HEK293 (cell line): ENCODE results near the gene MSH6.

ENCODE experiments used
- CTCF ChIP-seq: fragments of 450-650 bp; formaldehyde crosslinking; IDR thresholded peaks from 2 replicates; pipeline ENCODE4 v1.5.1; 2016; ENCODE audit warnings: missing biosample characterization, missing genetic modification characterization
- OSR2 ChIP-seq: fragments of 450-650 bp; formaldehyde crosslinking; IDR thresholded peaks from 2 replicates; pipeline ENCODE4 v1.5.1; 2016; ENCODE audit warnings: missing biosample characterization, missing genetic modification characterization
- OVOL3 ChIP-seq: fragments of 450-650 bp; formaldehyde crosslinking; IDR thresholded peaks from 2 replicates; pipeline ENCODE4 v1.5.1; 2016; ENCODE audit warnings: missing biosample characterization, missing genetic modification characterization
- REST ChIP-seq: fragments of 450-650 bp; formaldehyde crosslinking; IDR thresholded peaks from 2 replicates; pipeline ENCODE4 v1.5.1; 2016; ENCODE audit warnings: missing biosample characterization, missing genetic modification characterization
- TSHZ1 ChIP-seq: fragments of 450-650 bp; formaldehyde crosslinking; IDR thresholded peaks from 2 replicates; pipeline ENCODE4 v1.5.1; 2016; ENCODE audit warnings: missing biosample characterization, missing genetic modification characterization, borderline replicate concordance
- ZBTB17 ChIP-seq: fragments of 450-650 bp; formaldehyde crosslinking; IDR thresholded peaks from 2 replicates; pipeline ENCODE4 v1.5.1; 2016; ENCODE audit warnings: missing biosample characterization, missing genetic modification characterization
- ZNF26 ChIP-seq: fragments of 450-650 bp; formaldehyde crosslinking; IDR thresholded peaks from 2 replicates; pipeline ENCODE4 v1.5.1; 2016; ENCODE audit warnings: missing biosample characterization, missing genetic modification characterization
- ZNF423 ChIP-seq: fragments of 450-650 bp; formaldehyde crosslinking; IDR thresholded peaks from 2 replicates; pipeline ENCODE4 v1.5.1; 2016; ENCODE audit warnings: missing biosample characterization, missing genetic modification characterization
- ZNF473 ChIP-seq: fragments of 450-650 bp; formaldehyde crosslinking; IDR thresholded peaks from 2 replicates; pipeline ENCODE4 v1.5.1; 2017; ENCODE audit warnings: missing biosample characterization, missing genetic modification characterization
- ZNF776 ChIP-seq: fragments of 450-650 bp; formaldehyde crosslinking; IDR thresholded peaks from 2 replicates; pipeline ENCODE4 v1.5.0; 2017; ENCODE audit warnings: missing biosample characterization, missing genetic modification characterization, borderline replicate concordance
- TF ChIP-seq, protein P1 (sequence below): fragments of 450-650 bp; IDR thresholded peaks from 2 replicates; pipeline ENCODE4 v1.5.1; 2018; ENCODE audit warnings: missing biosample characterization, mild to moderate bottlenecking, missing genetic modification characterization
- TF ChIP-seq, protein P2 (sequence below): fragments of 450-650 bp; formaldehyde crosslinking; IDR thresholded peaks from 2 replicates; pipeline ENCODE4 v1.5.1; 2016; ENCODE audit warnings: missing biosample characterization, missing genetic modification characterization, borderline replicate concordance

DNA sequence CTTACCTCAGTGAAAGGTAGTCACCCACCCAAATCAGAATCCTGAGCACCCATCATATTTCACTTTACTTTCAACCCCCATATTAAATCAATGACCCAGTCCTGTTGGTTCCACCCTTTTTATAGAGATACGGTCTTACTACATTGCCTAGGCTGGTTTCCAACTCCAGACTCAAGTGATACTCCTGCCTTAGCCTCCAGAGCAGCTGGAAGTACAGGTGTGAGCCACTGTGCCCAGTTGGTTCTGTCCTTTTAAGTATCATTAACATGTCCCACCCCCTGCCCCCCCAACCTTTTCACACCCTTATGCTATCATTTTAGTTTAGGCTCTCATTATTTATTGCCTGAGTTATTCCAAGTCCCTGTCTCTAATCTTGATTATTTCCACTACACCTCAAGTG, 28.7 kb downstream of the MSH6 start:
- no peak for TF ChIP-seq CTCF
- TF ChIP-seq REST (tag by site-specific recombination), result no peak
- TF ChIP-seq ZNF26 (tag by site-specific recombination), result no peak
- TF ChIP-seq, protein P1, sequence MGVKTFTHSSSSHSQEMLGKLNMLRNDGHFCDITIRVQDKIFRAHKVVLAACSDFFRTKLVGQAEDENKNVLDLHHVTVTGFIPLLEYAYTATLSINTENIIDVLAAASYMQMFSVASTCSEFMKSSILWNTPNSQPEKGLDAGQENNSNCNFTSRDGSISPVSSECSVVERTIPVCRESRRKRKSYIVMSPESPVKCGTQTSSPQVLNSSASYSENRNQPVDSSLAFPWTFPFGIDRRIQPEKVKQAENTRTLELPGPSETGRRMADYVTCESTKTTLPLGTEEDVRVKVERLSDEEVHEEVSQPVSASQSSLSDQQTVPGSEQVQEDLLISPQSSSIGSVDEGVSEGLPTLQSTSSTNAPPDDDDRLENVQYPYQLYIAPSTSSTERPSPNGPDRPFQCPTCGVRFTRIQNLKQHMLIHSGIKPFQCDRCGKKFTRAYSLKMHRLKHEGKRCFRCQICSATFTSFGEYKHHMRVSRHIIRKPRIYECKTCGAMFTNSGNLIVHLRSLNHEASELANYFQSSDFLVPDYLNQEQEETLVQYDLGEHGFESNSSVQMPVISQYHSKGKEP, result no peak
- TF ChIP-seq ZNF473 (tag by site-specific recombination), result no peak
- no peak for TF ChIP-seq TSHZ1 (tag by site-specific recombination)
- TF ChIP-seq, protein P2, sequence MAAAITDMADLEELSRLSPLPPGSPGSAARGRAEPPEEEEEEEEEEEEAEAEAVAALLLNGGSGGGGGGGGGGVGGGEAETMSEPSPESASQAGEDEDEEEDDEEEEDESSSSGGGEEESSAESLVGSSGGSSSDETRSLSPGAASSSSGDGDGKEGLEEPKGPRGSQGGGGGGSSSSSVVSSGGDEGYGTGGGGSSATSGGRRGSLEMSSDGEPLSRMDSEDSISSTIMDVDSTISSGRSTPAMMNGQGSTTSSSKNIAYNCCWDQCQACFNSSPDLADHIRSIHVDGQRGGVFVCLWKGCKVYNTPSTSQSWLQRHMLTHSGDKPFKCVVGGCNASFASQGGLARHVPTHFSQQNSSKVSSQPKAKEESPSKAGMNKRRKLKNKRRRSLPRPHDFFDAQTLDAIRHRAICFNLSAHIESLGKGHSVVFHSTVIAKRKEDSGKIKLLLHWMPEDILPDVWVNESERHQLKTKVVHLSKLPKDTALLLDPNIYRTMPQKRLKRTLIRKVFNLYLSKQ (tag by site-specific recombination), result no peak
- no peak for TF ChIP-seq OVOL3 (tag by site-specific recombination)
- TF ChIP-seq ZBTB17, result no peak
- no peak for TF ChIP-seq OSR2
- TF ChIP-seq ZNF776 (tag by site-specific recombination), result no peak
- TF ChIP-seq ZNF423 (tag by site-specific recombination), result no peak
